Mesendoderm (in vitro differentiated cells): Measurements from ENCODE around the gene AP3S2.

ENCODE experiments used
- DNase-seq: peaks from one replicate; pipeline ENCODE4 v3.0.0; 2013
- H2AK5ac ChIP-seq: 2 replicates; pipeline ENCODE4 v1.6.1; 2013; ENCODE audit warnings: low read length, inconsistent platforms
- H2BK120ac ChIP-seq: 2 replicates; pipeline ENCODE4 v1.6.1; 2013; ENCODE audit warnings: low read depth, mild to moderate bottlenecking, low read length, moderate library complexity, mixed read lengths
- H2BK15ac ChIP-seq: replicated peaks from 2 replicates; pipeline ENCODE4 v1.6.1; 2013; ENCODE audit warnings: low read depth, mild to moderate bottlenecking, moderate library complexity
- H2BK5ac ChIP-seq: 2 replicates; pipeline ENCODE4 v1.6.1; 2013; ENCODE audit warnings: low read length, inconsistent platforms
- H3K18ac ChIP-seq: 2 replicates; pipeline ENCODE4 v1.6.1; 2013; ENCODE audit warnings: mild to moderate bottlenecking, low read length, mixed read lengths
- H3K23ac ChIP-seq: one replicate; pipeline ENCODE4 v1.6.1; 2013; ENCODE audit warnings: low read length
- H3K27ac ChIP-seq: 2 replicates; pipeline ENCODE4 v1.5.1; 2013; ENCODE audit warnings: low read depth, mild to moderate bottlenecking, inconsistent platforms, low read length, moderate library complexity
- H3K27me3 ChIP-seq: 2 replicates; pipeline ENCODE4 v1.6.1; 2013; ENCODE audit warnings: low read length, control low read depth, mild to moderate bottlenecking, inconsistent platforms; ENCODE audit not compliant: insufficient read depth, poor library complexity
- H3K36me3 ChIP-seq: 2 replicates; pipeline ENCODE4 v1.6.1; 2013; ENCODE audit warnings: low read length, inconsistent platforms; ENCODE audit not compliant: control insufficient read depth, insufficient read depth
- H3K4ac ChIP-seq: one replicate; pipeline ENCODE4 v1.6.1; 2013; ENCODE audit warnings: low read depth, mild to moderate bottlenecking, low read length, moderate library complexity
- H3K4me1 ChIP-seq: 2 replicates; pipeline ENCODE4 v1.6.1; 2013; ENCODE audit warnings: low read depth, low read length, inconsistent platforms; ENCODE audit not compliant: control insufficient read depth
- H3K4me2 ChIP-seq: 2 replicates; pipeline ENCODE4 v1.6.1; 2013; ENCODE audit warnings: low read length
- H3K4me3 ChIP-seq: 2 replicates; pipeline ENCODE4 v1.5.1; 2013; ENCODE audit warnings: mild to moderate bottlenecking, low read length
- H3K56ac ChIP-seq: one replicate; pipeline ENCODE4 v1.6.1; 2013; ENCODE audit warnings: low read length
- H3K79me1 ChIP-seq: 2 replicates; pipeline ENCODE4 v1.6.1; 2013; ENCODE audit warnings: low read length, inconsistent platforms
- H3K79me2 ChIP-seq: 2 replicates; pipeline ENCODE4 v1.6.1; 2013; ENCODE audit warnings: mild to moderate bottlenecking, low read length; ENCODE audit not compliant: control insufficient read depth, insufficient read depth
- H3K9ac ChIP-seq: 2 replicates; pipeline ENCODE4 v1.6.1; 2013; ENCODE audit warnings: low read length, inconsistent platforms
- H4K5ac ChIP-seq: one replicate; pipeline ENCODE4 v1.6.1; 2013; ENCODE audit warnings: low read length
- H4K8ac ChIP-seq: one replicate; pipeline ENCODE4 v1.6.1; 2013; ENCODE audit warnings: low read depth, mild to moderate bottlenecking, control low read depth, low read length, moderate library complexity
- WGBS: extraction: QIAGEN DNeasy Blood & Tissue Kit; methylation state at CpG from one replicate; pipeline ENCODE4 v1.1.7; 2013; ENCODE audit warnings: low lambda C conversion rate, missing lambda C conversion rate; ENCODE audit not compliant: insufficient coverage; ENCODE audit errors: extremely low coverage; 5-methylcytosine and 5-hydroxymethylcytosine counted together

The AP3S2 gene

GRCh38 chr15:89878323-89878722, 15.5 kb downstream of the AP3S2 start:
- Histone ChIP-seq H3K79me1 (no peaks in the 10 kb centered on the region), H3K36me3 (no peaks in the 10 kb centered on the region), H2BK15ac (no peak overlapping the region), H3K56ac (no peak overlapping the region), H3K9ac (no peak overlapping the region), H2BK5ac (no peak overlapping the region), H3K79me2 (no peaks in the 10 kb centered on the region), H3K18ac (no peak overlapping the region), H3K4ac (no peak overlapping the region), H4K8ac (no peak overlapping the region), H3K4me1 (no peaks in the 10 kb centered on the region), H3K4me2 (no peak overlapping the region), H3K27me3 (no peaks in the 10 kb centered on the region), H3K4me3 (no peak overlapping the region), H4K5ac (no peak overlapping the region), H2BK120ac (no peak overlapping the region), H3K23ac (no peak overlapping the region), H2AK5ac (no peak overlapping the region), H3K27ac (no peak overlapping the region)
- WGBS = no CpG with 5 or more reads among the region's 3 CpGs
- no peak for DNase-seq

- H3K79me1 ChIP-seq = no peaks in the 10 kb centered on the region
- H3K18ac ChIP-seq = no peak overlapping the region
- no CpG with 5 or more reads among the region's 2 CpGs for WGBS
- H2BK5ac ChIP-seq = no peak overlapping the region
- no peak overlapping the region for H2AK5ac ChIP-seq
- no peak overlapping the region for H2BK120ac ChIP-seq
- no peak overlapping the region for H3K23ac ChIP-seq
- no peak overlapping the region for H3K4me3 ChIP-seq
- no peak overlapping the region for H3K56ac ChIP-seq
- no peak overlapping the region for H3K9ac ChIP-seq
- H2BK15ac ChIP-seq = no peak overlapping the region
- H3K27me3 ChIP-seq = no peaks in the 10 kb centered on the region
- no peak for DNase-seq
- no peak overlapping the region for H4K5ac ChIP-seq
- peaks cover 1% of the 10 kb centered on the region for H3K36me3 ChIP-seq
- H3K4ac ChIP-seq = no peak overlapping the region
- H3K27ac ChIP-seq = no peak overlapping the region
- no peaks in the 10 kb centered on the region for H3K79me2 ChIP-seq
- H3K4me1 ChIP-seq = no peaks in the 10 kb centered on the region
- H4K8ac ChIP-seq = no peak overlapping the region
- no peak overlapping the region for H3K4me2 ChIP-seq
Measured at GRCh38 chr15:89877083-89877425, 16.7 kb downstream of the AP3S2 start.

GRCh38 chr15:89876396-89877082, 17.3 kb downstream of the AP3S2 start:
- Histone ChIP-seq H3K27ac (no peak overlapping the region), H3K18ac (no peak overlapping the region), H3K23ac (no peak overlapping the region), H2AK5ac (no peak overlapping the region), H3K79me2 (no peaks in the 10 kb centered on the region), H3K4me3 (no peak overlapping the region), H3K27me3 (no peaks in the 10 kb centered on the region), H3K56ac (no peak overlapping the region), H4K5ac (no peak overlapping the region), H2BK120ac (no peak overlapping the region), H3K79me1 (no peaks in the 10 kb centered on the region), H3K9ac (no peak overlapping the region), H3K4me1 (no peaks in the 10 kb centered on the region), H2BK15ac (no peak overlapping the region), H4K8ac (no peak overlapping the region), H3K4ac (no peak overlapping the region), H2BK5ac (no peak overlapping the region), H3K36me3 (peaks cover 3% of the 10 kb centered on the region), H3K4me2 (no peak overlapping the region)
- no peak for DNase-seq
- WGBS = no CpG with 5 or more reads among the region's 4 CpGs

- Histone ChIP-seq H3K56ac (no peak overlapping the region), H4K8ac (no peak overlapping the region), H2BK120ac (no peak overlapping the region), H2AK5ac (no peak overlapping the region), H3K27ac (no peak overlapping the region), H4K5ac (no peak overlapping the region), H3K18ac (no peak overlapping the region), H3K79me2 (no peaks in the 10 kb centered on the region), H3K79me1 (no peaks in the 10 kb centered on the region), H2BK15ac (no peak overlapping the region), H3K4me3 (no peak overlapping the region), H3K4me2 (no peak overlapping the region), H3K4ac (no peak overlapping the region), H2BK5ac (no peak overlapping the region), H3K4me1 (no peaks in the 10 kb centered on the region), H3K27me3 (no peaks in the 10 kb centered on the region), H3K36me3 (peaks cover 3% of the 10 kb centered on the region), H3K23ac (no peak overlapping the region), H3K9ac (no peak overlapping the region)
- DNase-seq = no peak
- WGBS = no CpG with 5 or more reads among the region's 6 CpGs
Measured at GRCh38 chr15:89875741-89876140, 18.1 kb downstream of the AP3S2 start.

GRCh38 chr15:89874926-89875564, 18.7 kb downstream of the AP3S2 start:
- no peaks in the 10 kb centered on the region for H3K79me2 ChIP-seq
- H3K56ac ChIP-seq = no peak overlapping the region
- H3K18ac ChIP-seq = no peak overlapping the region
- H4K5ac ChIP-seq = peak overlapping the region; percentile 17
- no peak overlapping the region for H3K9ac ChIP-seq
- H3K27me3 ChIP-seq = no peaks in the 10 kb centered on the region
- no peak overlapping the region for H3K4me3 ChIP-seq
- no peak overlapping the region for H4K8ac ChIP-seq
- WGBS = no CpG with 5 or more reads among the region's 10 CpGs
- peaks cover 5% of the 10 kb centered on the region for H3K36me3 ChIP-seq
- no peak overlapping the region for H3K4me2 ChIP-seq
- H3K79me1 ChIP-seq = no peaks in the 10 kb centered on the region
- H2BK5ac ChIP-seq = no peak overlapping the region
- no peak overlapping the region for H2BK15ac ChIP-seq
- H2BK120ac ChIP-seq = no peak overlapping the region
- peak; percentile 75 for DNase-seq
- no peak overlapping the region for H2AK5ac ChIP-seq
- no peak overlapping the region for H3K27ac ChIP-seq
- H3K23ac ChIP-seq = no peak overlapping the region
- H3K4ac ChIP-seq = no peak overlapping the region
- no peaks in the 10 kb centered on the region for H3K4me1 ChIP-seq
